ENCODE data around the gene ZNF74.
"Not testable (repeated sequence)": the region's sequence is repeated elsewhere in the genome, so short reads cannot be mapped to it uniquely, and the experiment has no call there.

DNA sequence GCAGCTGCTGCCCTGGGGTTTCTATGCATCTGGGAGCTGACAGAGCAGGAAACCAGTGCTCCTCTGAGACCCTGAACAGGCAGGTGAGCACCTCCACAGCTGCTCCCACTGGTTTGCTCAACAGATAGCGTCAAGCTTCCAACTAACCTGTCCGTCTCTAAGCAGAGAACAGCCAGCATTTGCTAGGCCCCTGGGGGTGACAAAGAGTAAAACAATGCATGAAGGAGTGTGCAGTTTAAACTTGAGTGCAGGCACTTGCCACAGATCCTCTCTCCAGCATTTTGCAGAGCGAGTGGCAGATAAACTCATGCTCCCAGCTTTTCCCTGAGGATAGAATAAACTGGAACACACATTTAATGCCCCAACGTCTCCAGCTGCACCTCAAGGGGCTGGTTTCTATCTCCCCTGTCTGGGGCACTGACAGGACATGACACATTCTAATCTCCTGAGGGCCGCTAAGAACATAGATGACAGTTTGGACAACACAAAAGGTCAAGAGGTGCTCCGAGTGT is 20.7 kb upstream of the ZNF74 start:
- TF ChIP-seq CTCF (IDR thresholded peaks at IDR 0.05; ENCODE audit: borderline replicate concordance, extremely low read depth, low read length, poor library complexity, severe bottlenecking); EZH2 (IDR thresholded peaks at IDR 0.05; ENCODE audit: borderline replicate concordance, low read depth, low read length, severe bottlenecking): not testable (repeated sequence)

Measured in DND-41 (cell line).